Femur (tissue), 1 donor: ENCODE measurements around the gene C13orf46.
"Not testable (repeated sequence)": the region's sequence is repeated elsewhere in the genome, so short reads cannot be mapped to it uniquely, and the experiment has no call there.

Source experiments
- DNase-seq: peaks from one replicate; pipeline ENCODE4 v3.0.0-alpha.2; 2017

C13orf46 gene

DNA sequence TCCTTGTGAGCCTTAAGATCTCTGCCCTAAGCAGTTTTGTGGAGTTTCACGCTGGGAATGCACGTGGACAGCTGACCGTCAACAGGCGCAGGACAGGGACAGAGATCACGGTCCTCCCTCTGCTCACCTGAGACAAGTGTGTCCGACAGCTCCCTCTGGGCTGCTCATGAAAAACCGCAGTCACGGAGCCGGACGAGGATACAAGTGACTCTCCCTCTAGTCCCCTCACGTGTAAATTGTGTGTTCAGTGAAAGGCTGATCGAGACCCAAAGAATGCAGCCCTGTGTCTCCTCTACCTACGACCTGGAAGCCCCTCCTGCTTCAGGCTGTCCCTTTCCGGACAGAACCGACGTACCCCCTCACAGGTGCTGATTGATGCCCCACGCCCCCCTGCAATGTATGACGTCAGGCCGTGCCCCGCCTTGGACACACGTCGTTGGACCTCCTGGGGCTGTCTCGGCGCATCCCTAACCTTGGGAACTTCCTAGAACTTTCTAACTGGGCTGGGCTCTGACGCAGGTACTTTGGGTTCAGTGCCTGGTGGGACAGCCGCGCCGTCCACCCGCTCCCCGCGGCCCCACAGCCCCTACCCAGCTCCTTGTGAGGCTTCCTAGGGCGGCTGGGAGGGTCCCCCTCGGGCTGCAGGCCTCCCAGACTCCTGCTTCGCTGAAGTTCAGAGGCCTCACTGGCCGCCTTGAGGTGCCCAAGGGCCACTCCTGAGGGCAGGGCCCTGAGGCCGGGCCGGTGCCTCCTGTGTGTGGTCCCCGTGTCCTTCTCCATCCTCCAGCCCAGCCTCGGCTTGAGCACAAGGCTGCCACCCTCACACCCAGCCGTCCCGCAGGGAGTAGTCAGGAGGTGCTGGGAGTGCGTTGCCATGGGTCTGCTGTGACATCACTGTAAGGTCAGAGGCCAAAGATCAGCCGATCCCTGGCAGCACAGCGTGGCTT lies at the start of gene C13orf46:
TSS of gene C13orf46 (minus strand) at position 859 of the 947 bp plus-strand sequence. CDS start at position 780, 79 bp downstream.
- DNase-seq: no peak

- no peak for DNase-seq
These were observed 49.0 kb upstream of the C13orf46 start for GRCh38 chr13:114022876-114023275.

- DNase-seq: no peak
These were observed 48.4 kb upstream of the C13orf46 start for GRCh38 chr13:114022309-114022669.

DNA sequence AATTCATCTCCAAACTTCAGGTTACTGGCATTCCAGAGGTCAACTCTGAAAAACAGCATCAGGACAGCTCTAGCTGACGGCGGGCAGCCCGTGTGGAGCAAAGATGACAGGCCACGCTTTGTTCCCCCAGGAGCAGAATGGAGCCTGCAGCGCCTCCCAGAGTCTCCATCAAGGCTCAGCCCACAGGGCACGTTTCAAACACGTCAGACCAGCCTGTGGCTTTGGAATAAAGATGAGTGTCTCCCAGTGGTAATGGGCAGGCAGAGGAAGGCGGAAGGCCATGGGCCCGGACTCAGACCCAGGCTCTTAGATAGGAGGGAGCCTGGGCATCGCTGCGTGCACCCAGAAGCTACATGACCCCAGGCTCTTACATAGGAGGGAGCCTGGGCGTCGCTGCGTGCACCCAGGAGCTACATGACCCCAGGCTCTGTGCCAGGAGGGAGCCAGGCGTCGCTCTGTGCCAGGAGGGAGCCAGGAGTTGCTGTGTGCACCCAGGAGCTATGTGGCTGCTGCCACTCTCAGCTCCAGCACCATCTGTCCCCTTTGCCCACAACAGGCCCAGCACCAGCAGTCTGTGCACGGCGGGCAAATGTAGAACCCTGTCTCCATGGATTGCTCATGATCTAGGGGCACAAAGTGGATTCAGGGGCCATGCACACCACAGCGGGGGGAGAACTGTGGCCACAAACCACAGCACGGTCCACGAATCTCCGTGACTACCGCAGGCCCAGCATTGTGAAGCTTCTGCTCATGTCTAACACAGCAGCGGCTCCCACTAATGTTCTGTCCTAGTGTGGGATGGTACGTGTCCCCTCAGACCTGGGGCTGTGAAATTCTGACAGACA lies 47.8 kb upstream of the C13orf46 start:
- no peak for DNase-seq

DNA sequence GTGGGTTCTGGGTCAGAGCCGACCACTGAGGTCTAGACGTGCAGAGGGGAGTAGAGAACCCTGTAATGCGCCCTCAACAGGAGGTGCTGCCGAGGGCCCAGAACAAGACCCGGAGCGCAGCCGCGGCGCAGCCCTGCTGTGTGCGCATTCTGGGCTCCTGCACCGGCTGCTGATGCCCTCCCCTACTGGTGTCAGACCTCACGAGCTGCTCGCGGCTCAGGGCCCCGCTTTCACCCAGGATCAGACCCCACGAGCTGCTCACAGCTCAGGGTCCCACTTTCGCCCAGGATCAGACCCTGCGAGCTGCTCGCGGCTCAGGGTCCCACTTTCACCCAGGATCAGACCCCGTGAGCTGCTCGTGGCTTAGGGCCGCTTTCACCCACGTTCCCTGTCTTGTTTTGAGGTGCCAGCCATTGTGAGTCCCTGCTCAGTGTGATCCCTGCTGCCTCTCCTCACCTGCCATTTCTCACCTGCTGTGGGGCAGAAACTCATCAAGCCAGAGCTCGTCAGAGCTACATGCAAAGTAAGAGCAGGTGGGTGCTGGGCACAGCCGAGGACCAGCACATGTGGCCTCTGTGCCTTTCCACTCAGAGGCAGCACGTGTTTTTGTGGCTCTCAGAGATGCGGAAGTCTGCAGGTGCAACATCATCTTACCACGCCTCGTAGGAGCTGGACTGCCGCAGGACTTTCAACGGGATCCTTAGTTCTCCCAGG lies 47.0 kb upstream of the C13orf46 start:
- DNase-seq: no peak

- not testable (repeated sequence) for DNase-seq
These were observed 46.3 kb upstream of the C13orf46 start for GRCh38 chr13:114020134-114020533.

DNA sequence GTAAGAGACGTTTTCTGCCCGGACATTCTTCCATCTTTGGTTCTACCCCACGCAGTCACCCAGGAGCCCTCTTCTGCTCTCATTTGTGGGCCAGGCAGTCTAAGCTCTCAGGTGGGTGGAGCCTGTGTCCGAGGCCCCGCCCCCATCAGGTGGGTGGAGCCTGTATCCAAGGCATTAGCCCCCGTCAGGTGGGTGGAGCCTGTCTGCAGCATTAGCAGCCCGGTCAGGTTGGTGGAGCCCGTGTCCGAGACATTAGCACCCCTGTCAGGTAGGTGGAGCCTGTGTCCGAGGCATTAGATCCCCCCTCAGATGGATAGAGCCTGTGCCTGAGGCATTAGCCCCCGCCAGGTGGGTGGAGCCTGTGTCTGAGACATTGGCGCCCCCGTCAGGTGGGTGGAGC lies 45.5 kb upstream of the C13orf46 start:
- DNase-seq: no peak

DNA sequence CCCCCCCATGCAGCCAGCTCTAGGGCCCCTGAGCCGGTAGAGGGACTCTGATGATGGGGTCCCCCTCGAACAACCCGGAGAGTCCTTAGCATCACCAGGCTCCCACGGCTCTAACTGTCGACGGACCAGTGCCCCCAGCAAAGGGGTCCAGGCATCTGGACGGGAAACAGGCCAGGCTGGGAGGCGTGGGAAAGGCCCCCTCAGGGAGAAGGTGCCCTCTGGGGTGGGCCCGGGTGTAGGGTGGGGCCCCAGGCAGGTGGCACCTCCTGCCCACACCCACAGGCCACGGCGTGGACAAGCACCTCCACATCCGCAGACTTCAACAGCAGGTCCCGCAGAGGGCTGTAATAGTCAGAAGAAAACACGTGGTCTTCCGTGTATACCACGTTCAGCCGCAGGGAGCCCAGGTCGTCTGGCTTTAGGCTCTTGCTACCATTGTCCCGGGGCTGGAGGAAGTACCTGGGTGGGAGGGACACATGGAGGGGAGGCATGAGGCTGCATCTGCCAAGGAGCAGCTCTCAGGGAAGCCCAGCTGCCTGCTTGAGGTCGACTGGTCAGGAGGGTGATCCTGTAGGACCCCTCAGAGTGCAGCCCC lies 44.7 kb upstream of the C13orf46 start:
- no peak for DNase-seq

- DNase-seq: no peak
These were observed 44.1 kb upstream of the C13orf46 start for GRCh38 chr13:114017966-114018365.

DNA sequence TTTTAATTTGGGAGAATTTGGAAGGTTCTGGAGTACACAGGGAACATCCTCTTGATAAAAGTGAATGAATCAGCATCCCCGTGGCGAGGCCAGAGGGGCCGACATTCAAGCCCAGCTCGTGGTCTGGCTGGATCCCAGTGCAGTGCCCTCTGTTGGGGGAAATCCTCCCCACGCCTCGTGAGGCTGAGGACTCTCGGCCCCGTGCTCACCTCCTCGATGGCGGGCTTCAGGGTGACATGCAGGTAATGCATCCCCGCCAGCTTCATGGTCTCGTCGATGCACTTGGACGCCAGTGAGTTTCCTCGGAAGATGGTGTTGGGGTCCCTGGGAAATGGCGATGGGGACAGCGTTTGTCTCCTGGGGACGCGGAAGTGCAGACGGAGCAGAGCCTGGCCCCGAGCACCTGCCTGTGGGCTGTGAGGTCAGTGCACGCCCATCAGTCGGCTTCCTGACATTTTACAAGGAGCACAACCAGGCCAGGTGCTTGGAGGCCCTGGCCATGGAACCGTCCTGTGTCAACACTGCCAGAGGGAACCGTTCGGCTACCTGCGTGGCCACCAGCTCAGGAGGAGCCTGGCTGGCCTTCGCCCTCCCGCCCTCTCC lies 43.3 kb upstream of the C13orf46 start:
- no peak for DNase-seq

- DNase-seq: no peak
These were observed 42.6 kb upstream of the C13orf46 start for GRCh38 chr13:114016321-114017027.

- no peak for DNase-seq
These were observed 42.1 kb upstream of the C13orf46 start for GRCh38 chr13:114015969-114016295.

DNA sequence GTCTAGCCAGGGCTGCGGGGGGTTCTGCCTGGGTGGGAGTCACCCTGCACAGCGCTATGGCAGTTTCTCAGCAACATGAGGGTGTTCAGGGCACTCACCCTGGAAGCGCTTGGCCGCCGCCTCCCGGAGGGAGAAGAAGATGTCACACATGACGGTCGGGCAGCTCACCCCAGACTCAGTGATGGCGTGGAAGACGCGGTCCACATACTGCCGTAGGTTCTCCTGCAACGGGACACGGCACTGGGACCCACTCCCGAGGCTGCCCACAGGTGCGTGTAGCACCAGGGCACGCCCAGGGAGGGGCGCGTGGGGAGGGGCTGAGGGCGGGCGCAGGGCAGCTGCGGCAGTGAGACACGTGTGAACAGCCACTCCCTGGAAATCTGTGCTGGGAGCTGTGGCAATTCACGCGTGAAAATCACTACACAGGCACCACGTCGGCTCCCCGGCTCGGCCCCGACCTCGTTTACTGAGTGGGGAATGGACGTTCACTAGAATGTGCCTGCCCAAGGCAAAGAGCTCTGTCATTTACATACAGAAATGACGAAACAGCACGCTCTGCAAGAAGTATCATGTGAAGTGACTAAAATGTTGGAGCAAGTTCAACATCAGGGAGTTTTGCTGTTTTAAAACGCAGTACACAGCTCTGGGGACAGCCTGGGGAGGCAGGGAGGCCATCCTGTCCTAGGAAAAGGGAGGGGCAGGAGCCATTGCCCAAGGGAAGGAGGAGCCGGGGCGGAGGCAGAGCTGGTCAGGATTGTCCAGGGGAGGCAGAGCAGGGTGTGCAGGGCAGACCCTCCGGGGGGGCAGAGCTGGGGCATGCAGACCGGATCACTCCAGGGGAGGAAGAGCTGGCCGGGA lies 41.5 kb upstream of the C13orf46 start:
- DNase-seq: no peak

DNA sequence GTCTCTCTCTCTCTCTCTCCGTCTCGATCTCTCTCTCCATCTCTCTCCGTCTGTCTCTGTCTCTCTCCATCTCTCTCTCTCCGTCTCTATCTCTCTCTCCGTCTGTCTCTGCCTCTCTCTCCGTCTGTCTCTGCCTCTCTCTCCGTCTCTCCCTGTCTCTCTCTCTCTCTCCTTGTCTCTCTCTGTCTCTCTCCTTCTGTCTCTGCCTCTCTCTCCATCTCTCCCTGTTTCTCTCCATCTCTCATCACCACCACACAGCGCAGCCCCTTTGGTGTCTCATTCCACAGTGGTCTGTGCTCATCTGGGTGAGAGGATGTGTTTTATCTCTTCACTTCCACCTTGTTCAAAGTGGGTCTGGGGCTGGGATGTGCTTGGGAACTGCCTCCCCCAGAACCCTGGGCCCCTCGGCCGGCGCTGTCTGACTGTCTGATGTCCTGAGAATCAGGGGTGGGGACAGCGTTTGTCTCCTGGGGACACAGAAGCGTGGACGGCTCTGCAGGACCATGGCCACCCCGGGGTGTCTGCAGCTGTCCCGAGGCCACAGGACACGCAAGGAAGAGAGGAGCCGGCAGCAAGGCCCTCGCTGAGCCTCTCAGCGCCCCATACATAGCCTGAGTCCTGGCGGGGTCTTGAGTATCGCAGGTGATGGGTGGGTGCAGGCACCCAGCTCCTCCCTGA lies 40.2 kb upstream of the C13orf46 start:
- no peak for DNase-seq

GRCh38 chr13:114013336-114013735 lies 39.5 kb upstream of the C13orf46 start:
- DNase-seq: no peak

DNA sequence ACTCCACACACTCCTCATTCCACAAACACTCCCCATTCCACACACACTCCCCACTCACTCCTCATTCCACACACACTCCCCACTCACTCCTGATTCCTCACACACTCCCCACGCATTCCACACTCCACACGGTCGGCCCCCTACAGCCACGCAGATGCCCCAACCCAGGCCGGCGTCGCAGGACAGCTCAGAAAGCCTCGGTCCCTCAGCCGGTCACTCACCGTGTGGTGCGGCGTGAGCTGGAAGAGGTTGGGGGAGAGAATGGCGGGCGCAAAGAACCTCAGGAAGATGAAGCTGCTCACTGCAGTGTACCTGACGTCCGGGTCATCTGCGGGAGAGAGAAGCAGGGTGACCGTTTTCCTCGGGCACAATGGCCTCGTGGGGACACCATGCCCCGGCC lies 39.0 kb upstream of the C13orf46 start:
- DNase-seq: no peak

DNA sequence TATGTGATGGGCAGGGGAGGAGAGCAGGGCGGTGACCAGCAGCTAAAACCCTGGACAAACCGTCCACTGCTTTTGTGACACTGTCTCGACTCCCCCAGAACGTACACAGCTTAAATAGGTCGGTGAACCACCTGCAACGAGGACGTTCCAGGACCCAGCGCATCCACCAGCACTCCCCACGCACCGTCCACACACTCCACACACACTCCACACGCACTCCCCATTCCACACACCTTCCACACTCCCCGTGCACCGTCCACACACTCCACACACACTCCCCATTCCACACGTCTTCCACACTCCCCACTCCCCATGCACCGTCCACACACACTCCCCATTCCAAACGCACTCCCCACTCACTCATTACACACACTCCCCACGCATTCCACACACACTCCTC lies 38.3 kb upstream of the C13orf46 start:
- no peak for DNase-seq

GRCh38 chr13:114011226-114011625 lies 37.4 kb upstream of the C13orf46 start:
- DNase-seq: no peak

DNA sequence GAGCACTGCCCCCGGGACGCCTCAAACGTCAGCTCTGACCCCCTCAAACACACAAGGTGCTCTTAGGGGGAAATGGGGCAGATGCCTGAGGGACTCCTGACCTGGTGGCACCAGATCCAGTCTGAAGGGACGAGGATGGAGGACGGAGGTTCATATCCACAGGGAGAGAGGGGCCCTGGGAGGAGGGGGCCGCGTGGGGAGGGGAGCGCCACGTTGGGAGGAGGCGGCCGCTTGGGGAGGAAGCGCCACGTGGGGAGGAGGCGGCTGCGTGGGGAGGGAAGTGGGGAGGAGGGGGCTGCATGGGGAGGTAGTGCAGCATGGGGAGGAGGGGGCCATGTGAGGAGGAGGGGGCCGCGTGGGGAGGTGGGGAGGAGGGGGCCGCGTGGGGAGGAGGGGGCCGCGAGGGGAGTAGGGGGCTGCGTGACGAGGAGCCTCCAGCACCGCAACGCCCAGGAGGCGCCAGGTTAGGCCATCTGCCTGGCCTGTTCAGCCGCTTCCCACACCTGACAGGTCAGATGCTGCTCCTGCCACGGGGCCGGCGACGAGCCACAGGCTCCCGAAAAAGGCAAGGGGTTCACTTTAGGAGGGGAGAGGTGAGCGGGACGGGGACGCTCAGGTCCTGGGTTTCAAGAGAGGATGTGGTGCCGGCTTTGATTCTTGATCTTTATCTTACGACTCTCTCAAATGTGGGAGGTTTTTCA lies 36.7 kb upstream of the C13orf46 start:
- DNase-seq: no peak
